SK-N-SH treated with all-trans-retinoic acid at 6 μM for 48 hours (cell line): ENCODE data around the gene ATP6V0D1.

Experiments
- ARNTL ChIP-seq: fragments of 450-650 bp; formaldehyde crosslinking; IDR thresholded peaks from 2 replicates; pipeline ENCODE4 v1.5.0; 2020; ENCODE audit warnings: low read depth, mild to moderate bottlenecking, moderate library complexity, borderline replicate concordance
- POU6F1 ChIP-seq: fragments of 250-450 bp; sonication (Bioruptor Pico); IDR thresholded peaks from 2 replicates; pipeline ENCODE4 v1.8.0; 2021; ENCODE audit warnings: low read depth, mild to moderate bottlenecking, moderate library complexity, borderline replicate concordance
- TCF4 ChIP-seq: fragments of 250-450 bp; sonication (Bioruptor Pico); IDR thresholded peaks from 2 replicates; pipeline ENCODE4 v1.8.0; 2021; ENCODE audit warnings: mild to moderate bottlenecking, moderate library complexity, borderline replicate concordance
- ZFP30 ChIP-seq: fragments of 450-650 bp; formaldehyde crosslinking; IDR thresholded peaks from 2 replicates; pipeline ENCODE4 v1.5.0; 2022; ENCODE audit warnings: mild to moderate bottlenecking, moderate library complexity

- TF ChIP-seq ZFP30 (CRISPR knock-in tag) (no peak), POU6F1 (CRISPR knock-in tag) (no peak), ARNTL (CRISPR knock-in tag) (no peak), TCF4 (CRISPR knock-in tag) (no peak)
These were observed 18.1 kb upstream of the ATP6V0D1 start for GRCh38 chr16:67499106-67499505.
